ENCODE results near the gene MKLN1. TPM values are rescaled to one million over a fixed set of nuclear protein-coding genes. Genes with fewer than 3 reads are reported as not detected.

Gene MKLN1
- total and polyA plus RNA-seq, 2 donors (not counting 1 experiment from before 2014, with no cell fraction given) = 8.5 to 68.4 TPM

- H3K9ac ChIP-seq (ENCODE audit: low read length) = no peak overlapping the region
- no peaks in the 10 kb centered on the region for H4K20me1 ChIP-seq (ENCODE audit: control insufficient read depth, insufficient read depth, low read length, poor library complexity, severe bottlenecking)
- 88% methylated on average over 2 of the region's 3 CpGs for WGBS (ENCODE audit: insufficient coverage)
- H2AFZ ChIP-seq (ENCODE audit: insufficient read depth, low read depth, low read length, poor library complexity, severe bottlenecking) = no peak overlapping the region
- H3K27ac ChIP-seq (ENCODE audit: low read length in 2 of 2) = no peak overlapping the region
- DNase-seq (no peak), ATAC-seq (ENCODE audit: low read depth) (no peak)
- H3K4me2 ChIP-seq (replicated peaks; ENCODE audit: low read depth, low read length, poor library complexity, severe bottlenecking) = no peak overlapping the region
- Mint-ChIP-seq H3K4me3 (no peak overlapping the region), H3K27ac (no peak overlapping the region), H3K4me1 (no peaks in the 10 kb centered on the region), H3K27me3 (no peaks in the 10 kb centered on the region), H3K9me3 (ENCODE audit: insufficient read depth) (no peaks in the 10 kb centered on the region)
- POLR2A ChIA-PET = interaction anchor here (0.6 kb wide), 1 partner anchor 15 kb away, joined by 7 read pairs; no protein-coding TSS in a partner anchor
- H3K4me1 ChIP-seq (ENCODE audit: control insufficient read depth in 2 of 2, insufficient read depth in 2 of 2, low read length in 2 of 2) = no peaks in the 10 kb centered on the region
- no peak overlapping the region for H3K4me3 ChIP-seq (ENCODE audit: control extremely low read depth in 1 of 5, extremely low read depth in 1 of 5, insufficient read depth in 1 of 5, low read depth in 2 of 5, low read length in 4 of 5)
- H3K36me3 ChIP-seq (replicated peaks in 1 of 2; ENCODE audit: control extremely low read depth in 1 of 2, control insufficient read depth in 1 of 2, extremely low read depth in 1 of 2, insufficient read depth in 2 of 2, low read length in 1 of 2) = peaks cover 9 to 32% of the 10 kb centered on the region in 2 experiments
- H3K27me3 ChIP-seq (replicated peaks in 1 of 4; ENCODE audit: control extremely low read depth in 1 of 4, control insufficient read depth in 3 of 4, insufficient read depth in 4 of 4, low read length in 3 of 4) = no peaks in the 10 kb centered on the region
- intact Hi-C loops (cut with micrococcal nuclease) = no loop called here
- TF ChIP-seq EZH2 (IDR thresholded peaks at IDR 0.05; ENCODE audit: borderline replicate concordance, insufficient read depth, low read depth, low read length, poor library complexity, severe bottlenecking) (no peak), CTCF (IDR thresholded peaks at IDR 0.05) (no peak)
- no peaks in the 10 kb centered on the region for H3K79me2 ChIP-seq (ENCODE audit: control insufficient read depth, insufficient read depth, low read length)
- H3K9me3 ChIP-seq (ENCODE audit: control extremely low read depth in 1 of 3, control insufficient read depth in 2 of 3, insufficient read depth in 1 of 3, low read length in 2 of 3) = no peaks in the 10 kb centered on the region
- CTCF ChIA-PET = no interaction called here
Measured at GRCh38 chr7:131431289-131431688, 103.6 kb downstream of the MKLN1 start.

GRCh38 chr7:131431756-131432155, 104.1 kb downstream of the MKLN1 start:
- ChIA-PET POLR2A (no interaction called here), CTCF (no interaction called here)
- Mint-ChIP-seq H3K27me3 (no peaks in the 10 kb centered on the region), H3K4me1 (no peaks in the 10 kb centered on the region), H3K4me3 (no peak overlapping the region), H3K27ac (no peak overlapping the region), H3K9me3 (ENCODE audit: insufficient read depth) (no peaks in the 10 kb centered on the region)
- WGBS (ENCODE audit: insufficient coverage) = no CpG with 5 or more reads among the region's 3 CpGs
- Histone ChIP-seq H3K9ac (ENCODE audit: low read length) (no peak overlapping the region), H2AFZ (ENCODE audit: insufficient read depth, low read depth, low read length, poor library complexity, severe bottlenecking) (no peak overlapping the region), H4K20me1 (ENCODE audit: control insufficient read depth, insufficient read depth, low read length, poor library complexity, severe bottlenecking) (no peaks in the 10 kb centered on the region), H3K79me2 (ENCODE audit: control insufficient read depth, insufficient read depth, low read length) (no peaks in the 10 kb centered on the region), H3K4me1 (ENCODE audit: control insufficient read depth in 2 of 2, insufficient read depth in 2 of 2, low read length in 2 of 2) (no peaks in the 10 kb centered on the region), H3K9me3 (ENCODE audit: control extremely low read depth in 1 of 3, control insufficient read depth in 2 of 3, insufficient read depth in 1 of 3, low read length in 2 of 3) (no peaks in the 10 kb centered on the region), H3K36me3 (replicated peaks in 1 of 2; ENCODE audit: control extremely low read depth in 1 of 2, control insufficient read depth in 1 of 2, extremely low read depth in 1 of 2, insufficient read depth in 2 of 2, low read length in 1 of 2) (peaks cover 10 to 33% of the 10 kb centered on the region in 2 experiments), H3K27me3 (replicated peaks in 1 of 4; ENCODE audit: control extremely low read depth in 1 of 4, control insufficient read depth in 3 of 4, insufficient read depth in 4 of 4, low read length in 3 of 4) (no peaks in the 10 kb centered on the region), H3K4me2 (replicated peaks; ENCODE audit: low read depth, low read length, poor library complexity, severe bottlenecking) (no peak overlapping the region), H3K27ac (ENCODE audit: low read length in 2 of 2) (no peak overlapping the region), H3K4me3 (ENCODE audit: control extremely low read depth in 1 of 5, extremely low read depth in 1 of 5, insufficient read depth in 1 of 5, low read depth in 2 of 5, low read length in 4 of 5) (no peak overlapping the region)
- no peak for DNase-seq
- intact Hi-C loops (cut with micrococcal nuclease) = no loop called here
- no peak for ATAC-seq (ENCODE audit: low read depth)
- TF ChIP-seq CTCF (IDR thresholded peaks at IDR 0.05) (no peak), EZH2 (IDR thresholded peaks at IDR 0.05; ENCODE audit: borderline replicate concordance, insufficient read depth, low read depth, low read length, poor library complexity, severe bottlenecking) (no peak)

Measured in B cell (primary cell).